ENCODE results near the gene KIAA0825. TPM values are rescaled to one million over a fixed set of nuclear protein-coding genes. Genes with fewer than 3 reads are reported as not detected.

Gene KIAA0825
- total RNA-seq, 1 donor from 2014 or later, result 0.92 TPM

DNA sequence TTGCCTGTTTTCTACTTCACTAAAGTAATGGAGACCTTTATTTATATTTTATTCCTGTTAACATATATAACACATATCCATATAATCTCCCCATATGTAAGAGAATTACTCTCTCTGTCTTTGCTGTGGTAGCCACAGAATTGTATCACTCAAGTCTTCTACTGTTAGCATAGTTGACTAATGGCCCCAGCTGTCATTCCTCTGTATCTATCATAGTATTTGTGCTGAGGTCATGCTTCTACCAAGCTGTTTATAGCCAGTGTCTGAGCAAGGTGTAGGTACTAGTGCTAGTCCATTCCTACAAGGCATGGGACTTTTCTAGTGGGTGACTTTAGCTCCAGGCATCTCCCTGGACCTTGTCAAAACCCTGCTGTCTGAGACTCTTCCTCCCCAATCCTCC lies 244.1 kb downstream of the KIAA0825 start:
- no peak overlapping the region for H3K4me3 ChIP-seq (ENCODE audit: low read depth, low read length)
- TF ChIP-seq, protein P1, sequence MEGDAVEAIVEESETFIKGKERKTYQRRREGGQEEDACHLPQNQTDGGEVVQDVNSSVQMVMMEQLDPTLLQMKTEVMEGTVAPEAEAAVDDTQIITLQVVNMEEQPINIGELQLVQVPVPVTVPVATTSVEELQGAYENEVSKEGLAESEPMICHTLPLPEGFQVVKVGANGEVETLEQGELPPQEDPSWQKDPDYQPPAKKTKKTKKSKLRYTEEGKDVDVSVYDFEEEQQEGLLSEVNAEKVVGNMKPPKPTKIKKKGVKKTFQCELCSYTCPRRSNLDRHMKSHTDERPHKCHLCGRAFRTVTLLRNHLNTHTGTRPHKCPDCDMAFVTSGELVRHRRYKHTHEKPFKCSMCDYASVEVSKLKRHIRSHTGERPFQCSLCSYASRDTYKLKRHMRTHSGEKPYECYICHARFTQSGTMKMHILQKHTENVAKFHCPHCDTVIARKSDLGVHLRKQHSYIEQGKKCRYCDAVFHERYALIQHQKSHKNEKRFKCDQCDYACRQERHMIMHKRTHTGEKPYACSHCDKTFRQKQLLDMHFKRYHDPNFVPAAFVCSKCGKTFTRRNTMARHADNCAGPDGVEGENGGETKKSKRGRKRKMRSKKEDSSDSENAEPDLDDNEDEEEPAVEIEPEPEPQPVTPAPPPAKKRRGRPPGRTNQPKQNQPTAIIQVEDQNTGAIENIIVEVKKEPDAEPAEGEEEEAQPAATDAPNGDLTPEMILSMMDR (conservative IDR thresholded peaks at IDR 0.05; ENCODE audit: low read depth, low read length), result no peak
- no peak for DNase-seq (ENCODE audit: low read depth)

DNA sequence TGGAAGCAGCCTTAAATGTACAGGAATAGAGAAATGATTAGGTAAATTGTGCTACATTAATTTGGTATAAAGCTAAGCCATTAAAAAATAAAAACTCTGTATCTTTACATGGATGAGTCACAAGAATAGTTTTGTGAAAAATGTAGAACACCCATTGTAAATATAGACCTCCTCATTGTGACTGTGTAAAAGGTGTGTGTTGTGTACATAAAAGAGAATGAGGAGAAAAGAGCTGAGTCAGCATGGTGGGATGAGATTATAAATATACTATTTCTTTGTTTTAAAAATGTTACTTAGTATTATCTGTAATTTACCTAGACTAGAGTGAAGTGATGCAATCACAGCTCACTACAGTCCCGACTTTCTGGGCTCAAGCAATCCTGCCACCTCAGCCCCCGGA lies 250.5 kb downstream of the KIAA0825 start:
- TF ChIP-seq, protein P1 (conservative IDR thresholded peaks at IDR 0.05; ENCODE audit: low read depth, low read length), result no peak
- DNase-seq (ENCODE audit: low read depth), result no peak
- H3K4me3 ChIP-seq (ENCODE audit: low read depth, low read length), result no peak overlapping the region

DNA sequence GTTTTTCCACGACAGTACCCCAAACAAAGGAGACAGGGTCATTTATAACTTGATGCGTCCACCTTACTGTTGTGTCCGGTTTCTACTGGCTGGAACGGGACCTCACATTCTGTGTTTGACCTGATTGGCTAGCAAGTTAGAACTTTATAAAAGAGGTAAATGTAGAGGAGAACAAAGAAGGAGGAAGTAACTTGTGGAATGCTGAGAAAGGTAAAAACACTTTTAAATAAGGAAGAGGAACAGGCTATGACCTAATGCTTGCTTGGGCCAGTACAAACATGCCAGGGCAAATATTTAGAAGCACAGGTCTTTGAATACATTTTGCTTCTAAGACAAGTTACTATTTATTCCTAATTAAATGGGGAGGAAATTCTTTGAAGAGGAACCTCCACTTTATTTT lies 251.6 kb downstream of the KIAA0825 start:
- no peak overlapping the region for H3K4me3 ChIP-seq (ENCODE audit: low read depth, low read length)
- DNase-seq (ENCODE audit: low read depth), result no peak

DNA sequence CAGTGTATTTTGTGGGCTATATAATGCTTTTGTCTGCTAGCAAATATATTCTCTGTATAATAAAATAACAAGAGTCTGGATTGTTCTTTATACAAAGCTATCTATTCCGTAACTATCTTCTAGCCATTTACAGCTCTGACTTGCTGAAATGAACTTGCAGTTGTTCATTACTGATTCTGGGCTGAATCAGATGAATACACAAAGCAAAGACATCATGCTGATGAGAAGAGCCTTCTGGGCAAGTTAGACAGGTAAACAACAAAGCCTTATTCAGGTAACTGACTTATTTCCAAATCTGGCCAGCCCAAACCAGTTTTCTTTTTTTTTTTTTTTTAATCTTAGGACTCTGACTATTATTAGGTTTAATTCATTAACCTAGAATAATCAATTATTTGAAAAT lies 255.5 kb downstream of the KIAA0825 start:
- H3K4me3 ChIP-seq (ENCODE audit: low read depth, low read length), result no peak overlapping the region
- no peak for DNase-seq (ENCODE audit: low read depth)
- TF ChIP-seq, protein P1 (conservative IDR thresholded peaks at IDR 0.05; ENCODE audit: low read depth, low read length), result no peak

More for the DNA sequence above, 251.6 kb downstream of the KIAA0825 start:
- TF ChIP-seq, protein P1 (conservative IDR thresholded peaks at IDR 0.05; ENCODE audit: low read depth, low read length), result no peak

DNA sequence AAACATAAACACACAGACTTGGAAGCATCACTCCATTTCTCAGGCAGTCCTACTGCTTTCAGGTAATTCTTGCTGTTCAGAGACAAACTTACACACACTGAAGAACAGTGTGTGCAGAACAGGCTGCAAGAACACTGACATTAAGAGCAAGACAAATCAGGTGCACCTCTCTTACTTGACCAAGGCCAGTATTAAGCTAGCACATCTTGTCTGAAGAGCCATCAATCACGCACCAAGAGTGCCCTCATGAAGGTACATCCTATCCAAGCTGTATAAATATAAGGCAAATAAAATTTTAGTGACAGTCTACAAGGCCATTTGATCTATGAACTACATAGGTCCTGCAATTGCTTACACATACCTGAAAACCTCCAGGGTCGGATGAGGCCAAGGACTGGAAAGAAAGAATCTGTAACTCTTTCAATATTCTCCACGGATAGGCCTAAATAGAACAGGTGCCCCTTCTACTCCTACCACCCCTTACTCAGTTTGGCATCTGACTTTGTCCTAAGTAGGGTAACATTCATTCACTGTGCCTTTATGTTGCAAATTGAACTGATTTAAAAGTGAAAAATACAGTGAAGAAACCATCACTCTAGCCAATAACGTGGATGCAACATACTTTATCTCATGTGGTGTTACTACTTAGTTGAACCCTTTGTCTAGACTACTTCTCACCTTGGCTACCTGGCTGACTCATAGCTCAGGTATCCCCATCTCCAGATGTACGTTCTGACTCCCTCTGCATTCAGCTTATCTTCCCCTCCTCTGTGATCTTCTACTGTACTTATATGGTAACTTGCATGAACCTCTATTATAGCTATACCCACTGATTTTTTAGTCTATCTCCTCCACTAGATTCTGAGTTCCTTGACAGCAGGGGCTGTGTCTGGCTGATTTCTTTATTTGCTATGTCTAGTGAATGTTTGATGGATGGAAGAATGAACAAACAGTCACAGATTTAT lies 256.3 kb downstream of the KIAA0825 start:
- TF ChIP-seq, protein P1 (conservative IDR thresholded peaks at IDR 0.05; ENCODE audit: low read depth, low read length), result no peak
- DNase-seq (ENCODE audit: low read depth), result no peak
- no peak overlapping the region for H3K4me3 ChIP-seq (ENCODE audit: low read depth, low read length)

DNA sequence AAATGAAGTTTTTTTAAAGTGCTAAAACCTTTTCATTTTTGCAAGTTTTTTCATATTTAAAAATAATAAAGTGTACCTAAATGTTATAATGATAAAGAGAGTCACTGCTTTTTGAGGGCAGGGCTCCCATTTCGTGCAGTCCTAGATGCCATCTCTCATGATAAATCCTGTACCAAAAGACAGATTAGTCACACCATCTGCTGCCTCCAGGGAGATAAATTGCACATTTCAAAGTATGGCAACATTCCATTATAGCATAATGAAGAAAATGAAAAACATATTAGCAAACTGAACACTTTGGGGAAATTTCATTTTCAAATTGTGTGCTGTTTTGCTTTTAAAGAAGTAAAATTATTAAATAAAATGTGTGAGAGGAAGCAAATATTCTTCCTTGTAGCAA lies 257.2 kb downstream of the KIAA0825 start:
- TF ChIP-seq, protein P1 (conservative IDR thresholded peaks at IDR 0.05; ENCODE audit: low read depth, low read length), result no peak
- no peak for DNase-seq (ENCODE audit: low read depth)
- no peak overlapping the region for H3K4me3 ChIP-seq (ENCODE audit: low read depth, low read length)

Data from epithelial cell of proximal tubule (primary cell).